ENCODE measurements around the gene DNAJC18.

DNAJC18 gene

GRCh38 chr5:139371482-139372435 lies 67.6 kb downstream of the DNAJC18 start:
- H3K36me3 ChIP-seq (ENCODE audit: control insufficient read depth, insufficient read depth, low read length), result no peaks in the 10 kb centered on the region
- H3K27ac ChIP-seq, result no peak overlapping the region

DNA sequence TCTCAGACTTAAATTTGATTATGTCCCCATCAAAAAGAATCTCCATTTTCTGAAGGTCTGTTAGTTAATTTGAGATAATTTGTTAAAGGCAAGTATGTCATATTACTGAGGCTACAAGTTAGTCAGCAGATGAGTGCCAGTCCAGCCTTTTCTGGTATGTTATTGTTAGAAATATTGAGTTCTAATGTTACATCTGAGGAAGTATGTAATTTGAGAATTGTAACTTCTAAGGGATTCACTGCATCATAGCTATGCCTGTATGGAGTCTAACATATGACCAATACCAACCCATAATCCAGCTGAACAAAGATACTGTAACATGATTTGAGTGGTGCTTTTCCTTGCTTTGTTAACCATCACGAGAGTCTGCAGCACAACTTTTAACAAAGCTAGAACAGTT lies 70.1 kb downstream of the DNAJC18 start:
- Histone ChIP-seq H3K9ac (no peak overlapping the region), H3K27ac (no peak overlapping the region), H3K4me2 (ENCODE audit: low read length) (no peak overlapping the region), H3K4me1 (peaks cover 8% of the 10 kb centered on the region), H3K4me3 (ENCODE audit: low read depth, low read length) (no peak overlapping the region), H3K36me3 (ENCODE audit: control insufficient read depth, insufficient read depth, low read length) (no peaks in the 10 kb centered on the region), H3K27me3 (ENCODE audit: control insufficient read depth, insufficient read depth, low read length) (no peaks in the 10 kb centered on the region), H3K79me2 (peaks cover 2% of the 10 kb centered on the region), H2AFZ (no peak overlapping the region), H3K9me3 (ENCODE audit: control insufficient read depth, low read length) (no peaks in the 10 kb centered on the region)
- no peak for TF ChIP-seq CTCF (IDR thresholded peaks at IDR 0.05)

More at GRCh38 chr5:139371482-139372435, 67.6 kb downstream of the DNAJC18 start:
- H3K79me2 ChIP-seq, result no peaks in the 10 kb centered on the region
- H3K4me2 ChIP-seq (ENCODE audit: low read length), result no peak overlapping the region
- H3K4me1 ChIP-seq, result peaks cover 8% of the 10 kb centered on the region
- no peak overlapping the region for H2AFZ ChIP-seq
- no peak overlapping the region for H3K9ac ChIP-seq
- no peak for TF ChIP-seq CTCF (IDR thresholded peaks at IDR 0.05)
- no peak overlapping the region for H3K4me3 ChIP-seq (ENCODE audit: low read depth, low read length)
- H3K9me3 ChIP-seq (ENCODE audit: control insufficient read depth, low read length), result no peaks in the 10 kb centered on the region
- no peaks in the 10 kb centered on the region for H3K27me3 ChIP-seq (ENCODE audit: control insufficient read depth, insufficient read depth, low read length)

DNA sequence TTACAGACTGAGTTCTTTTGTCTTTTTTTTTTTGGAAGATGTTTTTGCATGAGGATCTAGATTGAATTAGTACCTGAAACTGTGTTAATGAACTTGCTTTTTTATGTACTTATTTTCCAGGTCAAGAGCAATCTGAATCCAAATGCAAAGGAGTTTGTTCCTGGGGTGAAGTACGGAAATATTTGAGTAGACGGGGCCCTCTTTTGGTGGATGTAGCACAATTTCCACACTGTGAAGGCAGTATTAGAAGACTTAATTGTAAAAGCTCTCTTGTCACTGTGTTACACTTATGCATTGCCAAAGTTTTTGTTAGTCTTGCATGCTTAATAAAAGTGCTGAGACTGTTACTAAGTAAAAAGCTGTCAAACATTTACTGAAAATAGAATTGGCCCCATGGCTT lies 70.7 kb downstream of the DNAJC18 start:
- Histone ChIP-seq H3K27ac (no peak overlapping the region), H3K4me3 (ENCODE audit: low read depth, low read length) (no peak overlapping the region), H2AFZ (no peak overlapping the region), H3K27me3 (ENCODE audit: control insufficient read depth, insufficient read depth, low read length) (no peaks in the 10 kb centered on the region), H3K79me2 (peaks cover 2% of the 10 kb centered on the region), H3K4me2 (ENCODE audit: low read length) (no peak overlapping the region), H3K9ac (no peak overlapping the region), H3K9me3 (ENCODE audit: control insufficient read depth, low read length) (no peaks in the 10 kb centered on the region), H3K4me1 (peaks cover 3% of the 10 kb centered on the region), H3K36me3 (ENCODE audit: control insufficient read depth, insufficient read depth, low read length) (no peaks in the 10 kb centered on the region)
- TF ChIP-seq CTCF (IDR thresholded peaks at IDR 0.05), result no peak

DNA sequence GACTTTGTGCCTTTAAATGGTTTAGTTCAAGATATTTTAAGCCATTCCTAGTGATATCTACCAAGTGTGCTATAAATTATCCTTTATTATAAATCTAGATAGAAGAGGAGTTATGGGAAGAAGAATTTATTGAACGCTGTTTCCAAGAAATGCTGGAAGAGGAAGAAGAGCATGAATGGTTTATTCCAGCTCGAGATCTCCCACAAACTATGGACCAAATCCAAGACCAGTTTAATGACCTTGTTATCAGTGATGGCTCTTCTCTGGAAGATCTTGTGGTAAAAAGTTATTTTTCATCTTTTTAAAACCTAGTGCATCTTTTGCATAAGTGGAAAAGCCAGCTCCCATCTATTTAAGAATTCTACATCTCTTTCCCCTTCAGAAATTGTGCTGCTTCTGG lies 74.9 kb downstream of the DNAJC18 start:
- peaks cover 16% of the 10 kb centered on the region for H3K79me2 ChIP-seq
- H3K4me3 ChIP-seq (ENCODE audit: low read depth, low read length), result no peak overlapping the region
- H3K4me2 ChIP-seq (ENCODE audit: low read length), result no peak overlapping the region
- H3K27ac ChIP-seq, result no peak overlapping the region
- H2AFZ ChIP-seq, result no peak overlapping the region
- no peaks in the 10 kb centered on the region for H3K9me3 ChIP-seq (ENCODE audit: control insufficient read depth, low read length)
- no peak for TF ChIP-seq CTCF (IDR thresholded peaks at IDR 0.05)
- no peaks in the 10 kb centered on the region for H3K27me3 ChIP-seq (ENCODE audit: control insufficient read depth, insufficient read depth, low read length)
- no peak overlapping the region for H3K9ac ChIP-seq
- H3K4me1 ChIP-seq, result no peaks in the 10 kb centered on the region
- H3K36me3 ChIP-seq (ENCODE audit: control insufficient read depth, insufficient read depth, low read length), result no peaks in the 10 kb centered on the region

Measured in parathyroid adenoma (tissue), 2 donors.